ENCODE measurements around the gene DLD. TPM values are rescaled to one million over a fixed set of nuclear protein-coding genes. Genes with fewer than 3 reads are reported as not detected.

The DLD gene
- total RNA-seq, 2 donors from 2014 or later = 60.4 to 80.8 TPM

DNA sequence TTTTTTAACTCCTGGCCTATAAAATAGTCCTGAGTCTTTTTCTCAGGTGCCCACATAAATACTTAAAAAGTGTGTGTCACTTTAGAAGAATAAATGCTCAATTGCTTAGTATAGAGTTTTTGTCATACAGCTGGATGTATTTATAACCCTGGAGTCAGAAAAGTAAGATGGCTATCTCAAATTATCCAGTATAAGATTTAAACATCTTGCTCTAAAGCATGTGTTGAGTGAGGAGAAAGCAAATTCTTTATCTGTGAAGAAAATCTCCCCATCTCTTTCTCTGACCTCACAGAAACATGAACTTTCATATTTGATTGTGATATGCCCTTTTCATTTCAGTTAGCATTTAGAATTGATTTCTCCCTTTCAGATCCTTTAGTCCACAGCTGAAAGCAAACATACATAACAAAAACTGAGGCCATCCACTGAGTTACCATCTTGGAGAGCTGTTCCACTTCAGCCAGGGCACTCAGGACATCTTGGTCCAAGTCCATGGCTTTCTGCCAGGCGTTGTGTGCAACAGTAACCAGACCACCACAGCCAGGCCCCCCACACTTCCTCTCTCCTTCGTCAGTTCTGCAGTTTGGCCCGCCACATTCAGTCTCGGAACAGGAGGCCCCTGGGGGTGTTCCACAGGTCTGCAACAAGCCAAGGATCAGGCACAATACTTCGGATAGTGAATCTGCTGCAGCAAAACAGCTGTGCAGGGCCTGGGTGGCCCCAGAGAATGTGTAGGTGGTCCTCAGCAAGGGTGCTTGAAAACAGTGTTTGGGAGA is 40.9 kb downstream of the DLD start:
- peaks cover 36% of the 10 kb centered on the region for H3K36me3 ChIP-seq
- no peak for ATAC-seq (ENCODE audit: insufficient number of reproducible peaks, low FRiP score, low read depth)

DNA sequence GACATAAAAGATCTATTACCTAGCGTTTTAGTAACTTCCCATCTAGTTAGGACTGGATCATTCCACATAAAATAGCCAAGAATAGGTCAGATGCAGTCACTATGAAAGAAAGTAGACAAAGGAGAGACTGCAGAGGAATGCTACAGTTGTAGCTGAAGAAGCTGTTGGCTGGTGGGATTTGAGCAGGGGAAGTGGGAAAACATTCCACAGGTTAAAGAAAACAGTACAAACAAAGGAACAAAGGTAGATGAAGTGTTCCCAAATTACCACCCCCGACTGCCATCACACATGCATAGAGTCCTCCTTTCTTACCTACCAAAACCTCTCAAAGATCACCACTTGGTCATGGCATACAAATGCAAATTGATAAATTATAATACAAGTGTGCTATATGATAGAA is 41.8 kb downstream of the DLD start:
- DNase-seq (ENCODE audit: low spot score) (no peak), ATAC-seq (ENCODE audit: insufficient number of reproducible peaks, low FRiP score, low read depth) (no peak)
- no peak overlapping the region for H3K4me3 ChIP-seq
- peaks cover 0 to 3% of the 10 kb centered on the region in 2 donors for H3K4me1 ChIP-seq (ENCODE audit: control insufficient read depth in 1 of 2, low read depth in 2 of 2)
- no peaks in the 10 kb centered on the region for H3K9me3 ChIP-seq
- no peak overlapping the region for H3K27ac ChIP-seq
- no peaks in the 10 kb centered on the region for H3K27me3 ChIP-seq (replicated peaks; ENCODE audit: insufficient read depth)
- peaks cover 30% of the 10 kb centered on the region for H3K36me3 ChIP-seq
- TF ChIP-seq, protein P1, sequence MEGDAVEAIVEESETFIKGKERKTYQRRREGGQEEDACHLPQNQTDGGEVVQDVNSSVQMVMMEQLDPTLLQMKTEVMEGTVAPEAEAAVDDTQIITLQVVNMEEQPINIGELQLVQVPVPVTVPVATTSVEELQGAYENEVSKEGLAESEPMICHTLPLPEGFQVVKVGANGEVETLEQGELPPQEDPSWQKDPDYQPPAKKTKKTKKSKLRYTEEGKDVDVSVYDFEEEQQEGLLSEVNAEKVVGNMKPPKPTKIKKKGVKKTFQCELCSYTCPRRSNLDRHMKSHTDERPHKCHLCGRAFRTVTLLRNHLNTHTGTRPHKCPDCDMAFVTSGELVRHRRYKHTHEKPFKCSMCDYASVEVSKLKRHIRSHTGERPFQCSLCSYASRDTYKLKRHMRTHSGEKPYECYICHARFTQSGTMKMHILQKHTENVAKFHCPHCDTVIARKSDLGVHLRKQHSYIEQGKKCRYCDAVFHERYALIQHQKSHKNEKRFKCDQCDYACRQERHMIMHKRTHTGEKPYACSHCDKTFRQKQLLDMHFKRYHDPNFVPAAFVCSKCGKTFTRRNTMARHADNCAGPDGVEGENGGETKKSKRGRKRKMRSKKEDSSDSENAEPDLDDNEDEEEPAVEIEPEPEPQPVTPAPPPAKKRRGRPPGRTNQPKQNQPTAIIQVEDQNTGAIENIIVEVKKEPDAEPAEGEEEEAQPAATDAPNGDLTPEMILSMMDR (IDR thresholded peaks at IDR 0.05) = no peak

More for the DNA sequence above, 40.9 kb downstream of the DLD start:
- H3K27me3 ChIP-seq (replicated peaks; ENCODE audit: insufficient read depth) = no peaks in the 10 kb centered on the region
- H3K27ac ChIP-seq = no peak overlapping the region
- H3K4me3 ChIP-seq = no peak overlapping the region
- DNase-seq (ENCODE audit: low spot score) = no peak
- TF ChIP-seq, protein P1 (IDR thresholded peaks at IDR 0.05) = no peak
- no peaks in the 10 kb centered on the region for H3K4me1 ChIP-seq (ENCODE audit: control insufficient read depth in 1 of 2, low read depth in 2 of 2)
- no peaks in the 10 kb centered on the region for H3K9me3 ChIP-seq

DNA sequence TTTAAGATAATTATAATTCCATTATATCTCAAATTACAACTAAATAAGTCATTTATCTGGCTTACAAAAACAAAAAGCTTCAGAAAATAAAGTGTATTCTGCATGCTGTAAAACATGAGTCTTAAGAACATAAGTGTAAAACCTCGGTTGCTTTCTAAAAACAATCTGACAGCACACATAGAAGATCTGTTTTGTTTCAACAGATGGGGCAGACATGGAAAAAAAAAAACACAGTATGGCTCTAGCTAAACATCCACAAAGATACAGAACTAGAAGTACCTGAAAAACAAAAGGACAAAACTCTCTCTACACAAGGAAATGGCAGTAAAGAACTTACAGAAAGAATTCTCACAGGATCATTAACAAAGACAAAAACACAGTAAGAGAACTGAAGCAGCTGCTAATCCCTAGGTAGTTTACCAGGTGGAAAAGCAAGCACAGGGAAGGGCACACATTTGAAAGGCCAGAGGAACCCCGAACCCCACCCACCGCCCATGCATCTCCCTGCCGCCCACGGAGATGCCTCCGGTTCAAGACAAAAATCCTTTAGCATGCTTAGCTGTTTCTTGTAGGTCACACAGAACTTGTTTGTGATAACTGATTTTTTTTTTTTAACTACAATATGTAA is 42.5 kb downstream of the DLD start:
- H3K27me3 ChIP-seq (replicated peaks; ENCODE audit: insufficient read depth) = no peaks in the 10 kb centered on the region
- no peak overlapping the region for H3K27ac ChIP-seq
- ATAC-seq (ENCODE audit: insufficient number of reproducible peaks, low FRiP score, low read depth) (no peak), DNase-seq (ENCODE audit: low spot score) (no peak)
- no peak overlapping the region for H3K4me3 ChIP-seq
- H3K36me3 ChIP-seq = peaks cover 27% of the 10 kb centered on the region
- peaks cover 2 to 10% of the 10 kb centered on the region in 2 donors for H3K4me1 ChIP-seq (ENCODE audit: control insufficient read depth in 1 of 2, low read depth in 2 of 2)
- H3K9me3 ChIP-seq = no peaks in the 10 kb centered on the region
- TF ChIP-seq, protein P1 (IDR thresholded peaks at IDR 0.05) = no peak

DNA sequence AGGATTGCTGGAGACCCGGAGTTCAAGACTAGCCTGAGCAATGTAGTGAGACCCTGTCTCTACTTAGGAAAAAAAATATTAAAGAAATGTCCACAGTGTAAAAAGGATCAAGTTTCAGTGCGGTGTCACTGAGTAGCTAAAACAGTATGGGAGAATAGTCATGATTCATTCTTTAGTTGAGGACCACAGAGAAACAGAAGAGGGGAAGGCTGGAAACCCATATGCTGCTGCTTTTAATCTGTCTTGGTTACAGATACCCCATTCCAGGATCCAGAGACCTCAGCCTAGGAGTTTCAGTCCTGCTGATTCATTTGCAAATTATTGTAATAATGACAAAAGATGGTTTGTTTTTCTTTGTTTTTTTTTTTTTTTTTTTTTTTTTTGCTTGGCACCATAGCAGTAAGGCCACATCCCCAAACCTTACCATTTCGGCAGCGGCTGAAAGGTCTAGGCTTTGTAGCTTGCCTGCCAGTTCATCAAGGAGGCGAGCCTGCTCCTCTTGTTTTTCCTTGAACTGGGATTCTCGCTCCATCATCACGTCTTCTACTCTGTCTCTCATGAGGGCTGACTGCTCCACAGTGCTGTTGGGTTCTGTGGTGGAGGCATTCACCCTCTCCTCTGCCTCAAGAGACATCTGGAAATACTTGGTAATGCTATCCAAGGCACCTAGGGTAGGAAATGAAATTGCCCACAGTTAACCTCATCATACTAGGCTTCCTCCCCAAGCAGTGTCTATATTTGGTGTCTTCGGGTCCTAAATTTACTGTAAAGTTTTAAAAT is 44.2 kb downstream of the DLD start:
- TF ChIP-seq, protein P1 (IDR thresholded peaks at IDR 0.05) = no peak
- no peaks in the 10 kb centered on the region for H3K27me3 ChIP-seq (replicated peaks; ENCODE audit: insufficient read depth)
- no peaks in the 10 kb centered on the region for H3K9me3 ChIP-seq
- no peak overlapping the region for H3K27ac ChIP-seq
- no peak for ATAC-seq (ENCODE audit: insufficient number of reproducible peaks, low FRiP score, low read depth)
- H3K4me3 ChIP-seq = no peak overlapping the region
- no peak for DNase-seq (ENCODE audit: low spot score)
- H3K36me3 ChIP-seq = peaks cover 12% of the 10 kb centered on the region
- peaks cover 16 to 26% of the 10 kb centered on the region in 2 donors for H3K4me1 ChIP-seq (ENCODE audit: control insufficient read depth in 1 of 2, low read depth in 2 of 2)

DNA sequence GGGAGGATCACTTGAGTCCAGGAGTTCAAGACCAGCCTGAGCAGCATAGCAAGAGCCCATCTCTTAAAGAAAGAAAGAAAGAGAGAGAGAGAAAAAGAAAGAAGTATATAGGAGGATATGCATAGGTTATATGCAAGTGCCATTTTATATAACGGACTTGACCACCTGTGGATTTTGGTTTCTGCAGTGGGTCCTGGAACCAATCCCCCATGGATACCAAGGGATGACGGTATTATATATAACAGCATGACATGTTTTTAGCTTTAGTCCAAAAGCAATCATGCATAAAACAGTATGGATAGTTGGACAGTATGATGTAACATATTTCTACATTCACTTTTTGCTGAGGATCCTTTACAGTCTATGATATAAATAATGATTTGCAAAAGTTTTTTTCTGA is 45.3 kb downstream of the DLD start:
- Histone ChIP-seq H3K4me3 (no peak overlapping the region), H3K4me1 (ENCODE audit: control insufficient read depth in 1 of 2, low read depth in 2 of 2) (peaks cover 17 to 34% of the 10 kb centered on the region in 2 donors), H3K9me3 (no peaks in the 10 kb centered on the region), H3K36me3 (peaks cover 7% of the 10 kb centered on the region), H3K27ac (no peak overlapping the region), H3K27me3 (replicated peaks; ENCODE audit: insufficient read depth) (no peaks in the 10 kb centered on the region)
- TF ChIP-seq, protein P1 (IDR thresholded peaks at IDR 0.05) = no peak
- DNase-seq (ENCODE audit: low spot score) (no peak), ATAC-seq (ENCODE audit: insufficient number of reproducible peaks, low FRiP score, low read depth) (no peak)

All from thoracic aorta (tissue), 2 donors.